T-helper 1 cell treated with Interleukin-12 subunit alpha and Interleukin-12 subunit beta and Interleukin-4 antibody, amounts not matched to agents 30 ng/mL and 1 ng/mL, for 36 hours (primary cell): Measurements from ENCODE around the gene CD2BP2. TPM values are rescaled to one million over a fixed set of nuclear protein-coding genes. Genes with fewer than 3 reads are reported as not detected.

Experiments used
- intact Hi-C: fragments of 100-400 bp; cut with micrococcal nuclease; formaldehyde crosslinking; loops from one replicate; pipeline ENCODE4 v1.15.1; 2024
- total RNA-seq: library from RNA; stranded (reverse); gene quantifications from 2 replicates; pipeline ENCODE4 v1.2.3, GENCODE V29; 2022

The CD2BP2 gene
- 84.1 and 88.8 TPM in 2 replicates for total RNA-seq

DNA sequence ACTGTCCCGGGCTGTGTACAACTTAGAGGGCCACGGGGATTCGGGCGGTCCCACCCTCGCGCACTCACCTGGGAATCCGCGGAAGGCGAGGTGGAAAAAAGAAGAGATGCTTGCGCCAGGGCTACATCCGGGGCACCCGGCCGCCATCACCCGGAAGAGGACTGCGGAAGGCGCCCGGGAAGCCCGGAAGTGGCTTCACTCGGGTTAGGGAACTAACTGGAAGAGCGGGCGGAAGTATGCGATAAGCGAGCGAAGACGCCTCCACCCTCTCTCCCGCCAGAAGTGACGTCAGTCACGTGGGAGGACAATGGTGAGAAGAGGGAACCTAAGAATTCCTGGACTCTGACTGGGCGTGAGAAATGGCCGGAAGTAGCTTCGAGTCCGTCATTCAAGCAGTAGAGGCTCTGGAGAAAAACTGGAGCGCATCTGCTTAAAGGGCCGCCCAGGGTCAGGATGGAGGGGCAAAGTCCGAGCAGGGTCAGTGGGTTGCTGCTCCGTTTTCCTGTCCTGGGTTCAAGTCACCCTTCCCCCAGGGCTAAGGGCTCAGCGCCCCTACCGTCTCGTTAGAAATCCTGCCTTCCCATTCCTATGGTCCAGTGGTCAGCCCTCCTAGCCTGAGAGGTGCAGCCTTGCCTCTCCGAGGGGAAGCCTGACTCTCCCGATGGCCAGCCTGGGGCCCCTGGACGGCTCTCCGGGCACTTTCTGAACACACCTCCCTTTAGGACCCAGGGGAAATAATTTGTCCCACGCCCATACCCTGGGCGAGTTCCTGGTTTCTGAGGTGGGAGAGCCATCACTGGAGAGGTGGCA lies at the start of gene CD2BP2:
Gene CD2BP2, minus strand, starts transcription at position 165 of the 810 bp plus-strand sequence. CDS start 627 bp downstream, outside the sequence.
- intact Hi-C loops = loop anchor here (1.0 to 5.0 kb wide), 5 partner anchors 15 to 288 kb away; partner anchors contain the start of genes ALDOA and TBC1D10B

DNA sequence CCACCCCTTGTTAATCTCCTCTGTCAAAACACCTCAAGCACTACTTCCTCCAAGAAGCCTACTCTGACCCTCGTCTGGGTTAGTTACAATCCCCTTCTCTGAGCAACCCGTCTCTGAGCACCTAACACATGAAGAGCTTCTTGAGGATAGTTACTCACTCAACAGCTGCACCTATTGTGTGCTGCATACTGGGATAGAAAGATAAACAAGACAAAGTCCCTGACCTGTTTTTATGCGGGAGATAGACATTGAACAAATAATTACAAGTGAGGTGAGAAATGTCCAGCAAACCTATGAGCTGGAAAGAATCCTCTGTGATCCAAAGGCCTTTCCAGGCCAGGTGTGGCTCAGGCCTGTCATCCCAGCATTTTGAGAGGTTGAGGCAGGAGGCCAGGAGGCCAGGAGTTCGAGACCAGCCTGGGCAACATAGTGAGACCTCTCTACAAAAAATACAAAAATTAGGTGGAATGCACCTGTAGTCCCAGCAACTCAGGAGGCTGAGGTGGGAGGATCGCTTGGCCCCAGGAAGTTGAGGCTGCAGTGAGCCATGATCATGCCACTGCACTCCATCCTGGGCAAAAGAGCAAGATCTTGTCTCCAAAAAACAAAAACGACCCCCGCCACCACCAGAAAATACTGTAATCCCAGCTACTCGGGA lies 46.8 kb upstream of the CD2BP2 start:
- intact Hi-C loops = no loop called here

DNA sequence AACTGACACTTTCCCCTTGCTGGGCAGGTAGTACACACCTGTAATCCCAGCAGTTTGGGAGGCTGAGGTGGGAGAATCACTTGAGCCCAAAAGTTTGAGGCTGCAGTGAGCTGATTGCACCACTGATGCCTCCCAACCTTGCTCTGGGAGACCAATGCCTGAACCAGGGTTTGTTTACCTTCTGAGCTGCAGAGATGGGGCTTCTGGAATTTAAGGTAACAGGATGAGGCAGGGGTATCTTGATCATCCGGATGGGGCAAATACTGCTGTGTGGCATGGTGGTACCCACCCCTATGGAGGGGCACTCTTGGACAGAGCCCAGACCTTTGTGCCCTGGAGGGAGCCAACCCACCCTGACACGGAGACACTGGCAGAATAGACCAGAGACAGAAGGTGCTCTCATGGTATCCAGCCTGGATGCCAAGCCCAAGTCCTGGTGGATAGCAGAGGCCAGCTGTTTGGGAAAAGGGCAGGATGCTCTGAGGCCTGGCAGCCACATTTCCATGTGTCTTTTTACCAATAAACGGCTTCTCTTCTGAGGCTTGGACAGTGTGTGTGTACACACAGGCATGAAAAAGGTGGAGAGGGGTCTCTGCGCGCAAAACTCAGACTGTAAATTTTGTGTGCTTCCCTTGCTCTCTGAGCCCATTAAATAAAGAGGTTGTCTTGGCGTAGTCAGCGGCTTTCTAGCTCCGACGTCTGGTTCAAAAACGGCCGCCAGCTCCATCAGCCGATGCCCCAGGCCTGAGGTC lies 44.5 kb upstream of the CD2BP2 start:
- intact Hi-C loops = no loop called here

DNA sequence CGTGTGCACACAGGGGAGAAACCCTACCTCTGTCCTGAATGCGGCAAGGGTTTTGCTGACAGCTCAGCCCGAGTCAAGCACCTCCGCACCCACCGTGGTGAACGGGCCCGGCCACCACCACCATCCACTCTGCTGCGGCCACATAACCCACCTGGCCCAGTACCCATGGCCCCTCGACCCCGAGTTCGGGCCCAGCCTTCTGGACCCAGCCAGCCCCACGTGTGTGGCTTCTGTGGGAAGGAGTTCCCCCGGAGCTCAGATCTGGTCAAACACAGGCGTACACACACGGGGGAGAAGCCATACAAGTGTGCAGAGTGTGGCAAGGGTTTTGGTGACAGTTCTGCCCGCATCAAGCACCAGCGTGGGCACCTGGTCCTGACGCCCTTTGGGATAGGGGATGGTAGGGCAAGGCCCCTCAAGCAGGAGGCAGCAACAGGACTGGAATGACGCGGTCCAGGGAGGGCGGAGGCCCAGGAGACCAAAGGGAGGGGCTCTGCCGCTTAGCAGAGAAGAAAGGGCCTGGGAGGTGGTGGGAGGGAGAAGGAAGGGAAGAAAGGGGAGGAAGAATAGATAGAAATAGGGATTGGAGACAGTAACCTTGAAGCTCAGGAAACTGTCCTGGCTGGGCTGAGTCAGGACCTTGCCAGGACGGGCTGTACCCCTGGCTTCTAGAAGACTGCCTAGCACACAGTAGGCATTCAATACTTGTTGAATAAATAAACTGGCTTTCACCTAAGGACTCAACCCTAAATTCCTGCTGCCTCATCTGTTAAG lies 43.7 kb upstream of the CD2BP2 start:
- intact Hi-C loops = no loop called here

DNA sequence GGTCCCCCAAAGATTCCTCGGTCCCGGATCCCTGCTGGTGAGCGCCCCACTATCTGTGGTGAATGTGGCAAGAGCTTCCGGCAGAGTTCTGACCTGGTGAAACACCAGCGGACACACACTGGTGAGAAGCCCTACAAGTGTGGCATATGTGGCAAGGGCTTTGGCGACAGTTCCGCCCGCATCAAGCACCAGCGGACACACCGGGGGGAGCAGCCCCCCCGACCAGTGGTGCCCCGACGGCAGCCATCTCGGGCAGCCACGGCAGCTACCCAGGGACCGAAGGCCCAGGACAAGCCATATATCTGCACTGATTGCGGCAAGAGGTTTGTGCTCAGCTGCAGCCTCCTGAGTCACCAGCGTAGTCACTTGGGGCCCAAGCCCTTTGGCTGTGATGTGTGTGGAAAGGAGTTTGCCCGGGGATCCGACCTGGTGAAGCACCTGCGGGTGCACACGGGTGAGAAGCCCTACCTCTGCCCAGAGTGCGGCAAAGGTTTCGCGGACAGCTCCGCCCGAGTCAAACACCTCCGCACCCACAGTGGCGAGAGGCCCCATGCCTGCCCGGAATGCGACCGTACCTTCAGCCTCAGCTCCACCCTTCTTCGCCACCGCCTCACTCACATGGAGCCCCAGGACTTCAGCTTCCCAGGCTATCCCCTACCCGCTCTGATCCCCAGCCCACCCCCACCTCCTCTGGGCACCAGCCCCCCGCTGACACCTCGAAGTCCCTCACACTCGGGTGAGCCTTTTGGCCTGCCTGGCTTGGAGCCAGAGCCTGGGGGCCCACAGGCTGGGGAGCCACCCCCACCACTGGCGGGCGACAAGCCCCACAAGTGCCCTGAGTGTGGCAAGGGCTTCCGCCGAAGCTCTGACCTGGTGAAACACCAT lies 42.9 kb upstream of the CD2BP2 start:
- intact Hi-C loops = no loop called here

DNA sequence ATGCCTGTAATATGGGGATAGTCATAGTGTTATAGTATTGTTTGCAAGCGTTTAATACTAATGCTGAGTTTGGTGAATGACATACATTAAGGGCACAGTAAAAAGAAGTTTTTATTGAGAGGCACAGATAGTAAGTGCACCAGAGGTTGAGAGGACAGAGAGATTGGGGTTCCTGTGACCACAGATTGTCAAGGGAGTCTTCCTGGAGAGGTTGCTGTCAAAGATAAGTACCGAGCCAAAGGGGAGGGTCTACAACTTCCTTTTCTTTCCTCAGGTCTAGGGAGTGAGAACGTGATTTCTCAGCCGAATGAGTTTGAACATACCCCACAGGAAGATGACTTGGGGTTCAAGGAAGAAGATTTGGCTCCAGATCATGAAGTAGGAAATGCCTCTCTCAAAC lies 41.9 kb upstream of the CD2BP2 start:
- intact Hi-C loops = no loop called here

DNA sequence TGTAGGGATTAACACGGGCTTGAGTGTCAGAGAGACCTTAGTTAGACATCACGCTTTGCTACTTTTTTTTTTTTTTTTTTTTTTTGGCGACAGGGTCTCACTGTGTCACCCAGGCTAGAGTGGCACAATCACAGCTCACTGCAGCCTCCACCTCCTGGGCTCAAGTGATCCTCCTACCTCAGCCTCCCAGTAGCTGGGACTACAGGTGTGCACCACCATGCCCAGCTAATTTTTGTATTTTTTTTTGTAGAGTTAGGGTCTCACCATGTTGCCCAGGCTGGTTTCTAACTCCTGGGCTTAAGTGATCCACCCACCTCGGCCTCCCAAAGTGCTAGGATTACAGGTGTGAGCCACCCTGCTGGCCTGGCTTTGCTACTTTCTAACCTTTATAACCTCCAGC lies 41.5 kb upstream of the CD2BP2 start:
- intact Hi-C loops = loop anchor here (1.0 kb wide), 1 partner anchor 18 kb away; no protein-coding TSS in a partner anchor

DNA sequence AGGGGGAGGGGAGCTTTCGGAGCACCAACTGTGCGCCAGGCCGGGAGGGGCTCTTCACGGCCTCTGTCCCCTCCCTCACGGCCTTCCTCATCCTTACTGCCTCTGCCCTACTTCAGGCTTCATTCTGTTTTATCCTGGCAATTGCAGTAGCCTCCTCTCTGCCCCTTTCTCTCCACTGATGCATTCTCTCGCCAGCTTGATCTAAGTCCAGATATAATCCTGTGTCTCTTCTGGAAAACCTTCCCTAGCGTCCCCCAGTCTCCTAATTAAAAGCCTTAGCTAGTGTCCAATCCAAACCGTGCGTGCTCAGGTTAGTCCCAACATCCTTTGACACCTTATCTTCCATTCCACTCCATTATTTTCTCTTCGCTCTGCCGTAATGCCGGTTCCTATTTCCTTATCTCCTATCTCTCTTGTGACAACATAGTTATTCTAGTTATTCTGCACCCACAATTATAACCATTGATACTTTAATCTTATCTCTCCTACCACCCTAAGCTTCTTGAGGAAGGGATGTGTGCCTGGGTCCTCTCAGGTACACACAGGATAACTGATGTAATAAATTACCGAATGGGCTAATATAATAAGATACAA lies 41.0 kb upstream of the CD2BP2 start:
- intact Hi-C loops = loop anchor here (1.0 kb wide), 3 partner anchors 11 to 26 kb away; partner anchors contain the start of genes TBC1D10B and ZNF771

DNA sequence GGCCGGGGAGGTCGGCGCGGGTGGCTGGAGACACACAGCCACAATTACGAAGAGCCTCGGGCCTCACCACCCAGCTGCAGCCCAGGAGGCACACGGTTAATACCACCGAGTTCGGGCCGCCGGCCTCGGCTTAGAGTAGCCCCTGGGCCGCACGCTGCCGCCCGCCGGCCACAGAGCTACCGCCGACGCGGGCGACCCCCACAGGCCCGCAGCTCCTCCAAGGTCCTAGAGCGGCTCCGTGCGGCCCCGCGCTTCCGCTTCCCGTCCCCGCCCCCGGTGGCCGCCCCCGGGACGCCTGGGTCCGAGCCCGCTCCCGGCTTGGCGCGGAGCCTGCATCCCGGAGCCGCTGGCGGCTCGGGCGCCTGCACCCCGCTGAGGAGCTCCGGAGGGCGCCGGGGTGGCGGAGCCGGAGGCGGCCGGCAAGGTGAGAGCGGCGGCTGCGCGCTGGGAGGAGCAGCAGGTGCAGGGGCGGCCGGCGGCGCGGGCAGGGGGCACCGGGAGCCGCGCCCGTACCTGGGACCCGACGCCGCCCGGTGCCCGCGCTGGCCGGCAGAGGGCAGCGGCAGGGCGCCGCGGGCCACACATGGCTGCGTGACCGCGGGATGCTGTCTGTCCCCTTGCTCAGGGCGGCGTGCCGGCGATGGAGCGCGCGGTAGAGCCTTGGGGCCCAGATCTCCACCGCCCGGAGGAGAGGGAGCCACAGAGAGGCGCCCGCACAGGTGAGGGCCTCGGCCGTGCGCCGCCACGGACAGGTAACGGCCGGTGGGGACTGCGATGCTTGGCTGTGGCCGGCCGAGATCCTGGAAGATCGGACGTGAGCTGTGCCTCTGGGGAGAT lies 40.3 kb upstream of the CD2BP2 start, which contains the start of gene ZNF48:
Gene ZNF48, plus strand, starts transcription at position 266 of the 837 bp plus-strand sequence. Its CDS starts 375 bp downstream, at position 641.
- intact Hi-C loops = loop anchor here (1.0 kb wide), 2 partner anchors 12 to 25 kb away; partner anchors contain the start of genes TBC1D10B and ZNF771

DNA sequence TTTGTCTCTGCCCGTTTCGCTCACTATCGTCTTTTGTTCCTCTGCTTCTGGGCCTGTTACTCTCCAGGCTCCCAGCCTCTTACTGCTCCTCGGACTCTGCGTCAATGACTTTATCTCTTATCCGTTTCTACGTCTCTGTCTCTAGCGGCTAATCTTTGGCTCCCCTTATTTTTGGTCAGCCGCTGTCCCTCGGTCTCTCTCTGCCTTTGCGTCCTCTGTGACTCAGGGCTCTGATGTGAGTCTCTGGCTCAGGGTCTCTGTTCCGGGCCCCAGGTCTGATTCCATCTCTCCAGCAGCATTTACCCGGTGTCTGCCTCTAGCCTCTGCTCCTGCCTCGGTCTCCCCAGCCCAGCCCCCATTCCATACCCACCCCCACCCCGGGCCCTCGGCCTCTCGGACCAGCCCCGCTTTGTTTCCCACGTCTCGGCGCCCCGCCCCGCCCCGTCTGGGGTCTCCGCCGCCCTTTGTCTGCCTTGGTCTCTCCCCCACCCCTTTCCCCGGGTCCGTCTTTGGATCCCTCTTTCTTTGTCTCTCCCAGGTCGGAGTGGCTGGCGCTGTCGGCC lies 39.6 kb upstream of the CD2BP2 start:
- intact Hi-C loops = loop anchor here (1.0 kb wide), 2 partner anchors 13 to 24 kb away; partner anchors contain the start of genes TBC1D10B and ZNF771

DNA sequence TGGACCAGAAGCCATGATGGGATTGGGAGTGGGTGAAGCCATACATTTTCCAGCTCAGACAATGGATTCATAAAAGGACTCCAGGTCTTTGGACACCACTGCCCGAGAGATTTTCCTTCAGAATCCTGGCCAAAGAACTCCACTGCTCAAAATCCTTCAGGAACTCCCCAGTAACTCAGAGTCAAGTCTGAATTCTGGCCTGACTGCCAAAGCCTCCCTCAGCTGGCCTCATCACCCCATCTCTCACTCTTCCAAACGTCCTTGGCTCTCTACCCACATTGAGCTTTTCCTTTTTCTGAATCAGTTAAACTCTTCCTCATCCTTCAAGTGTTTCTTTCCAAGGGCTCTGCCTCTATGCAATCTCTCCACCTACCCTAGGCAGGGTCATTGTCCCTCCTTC lies 28.4 kb upstream of the CD2BP2 start:
- intact Hi-C loops = no loop called here

DNA sequence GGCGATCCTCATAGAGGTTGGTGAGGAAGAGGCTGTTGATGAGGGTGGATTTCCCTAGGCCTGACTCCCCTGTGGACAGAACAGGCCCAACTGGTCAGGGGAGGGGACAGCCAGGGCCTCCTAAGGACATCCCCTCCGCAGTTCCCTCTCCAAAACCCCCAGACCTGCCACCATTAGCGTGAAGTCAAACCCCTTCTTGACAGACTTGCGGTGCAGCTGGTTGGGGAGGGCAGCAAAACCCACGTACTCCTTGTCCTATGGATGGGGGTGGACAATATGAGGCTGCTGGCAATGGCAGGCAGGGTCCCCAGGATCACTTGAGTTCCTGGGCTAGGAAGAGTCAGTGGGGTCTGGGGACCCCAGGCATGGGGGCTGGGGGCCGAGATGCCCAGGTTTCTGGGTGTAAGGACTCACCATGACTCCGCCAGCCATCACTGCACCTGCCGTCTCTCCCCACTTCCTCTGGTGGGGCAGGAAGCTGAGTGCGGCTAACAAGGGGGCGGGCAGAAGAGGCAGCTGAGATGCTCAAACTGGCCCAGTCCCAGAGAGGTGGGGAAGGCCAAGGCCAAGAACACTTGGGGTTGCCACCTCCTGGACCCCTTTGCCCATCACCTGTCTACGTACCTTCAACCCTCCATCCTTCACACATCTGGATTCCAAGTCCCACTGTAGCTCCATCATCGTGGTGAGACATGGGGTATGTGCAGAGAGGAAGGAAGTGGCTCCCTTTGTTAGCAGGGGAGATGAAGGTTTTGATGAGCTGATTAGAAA lies 27.2 kb upstream of the CD2BP2 start, which contains the start of gene SEPTIN1:
Gene SEPTIN1, minus strand, starts transcription at position 451 of the 771 bp plus-strand sequence. Its CDS starts 19 bp downstream, at position 432.
- intact Hi-C loops = loop anchor here (1.0 kb wide), 2 partner anchors 12 to 25 kb away; partner anchors contain the start of genes TBC1D10B and ZNF771

DNA sequence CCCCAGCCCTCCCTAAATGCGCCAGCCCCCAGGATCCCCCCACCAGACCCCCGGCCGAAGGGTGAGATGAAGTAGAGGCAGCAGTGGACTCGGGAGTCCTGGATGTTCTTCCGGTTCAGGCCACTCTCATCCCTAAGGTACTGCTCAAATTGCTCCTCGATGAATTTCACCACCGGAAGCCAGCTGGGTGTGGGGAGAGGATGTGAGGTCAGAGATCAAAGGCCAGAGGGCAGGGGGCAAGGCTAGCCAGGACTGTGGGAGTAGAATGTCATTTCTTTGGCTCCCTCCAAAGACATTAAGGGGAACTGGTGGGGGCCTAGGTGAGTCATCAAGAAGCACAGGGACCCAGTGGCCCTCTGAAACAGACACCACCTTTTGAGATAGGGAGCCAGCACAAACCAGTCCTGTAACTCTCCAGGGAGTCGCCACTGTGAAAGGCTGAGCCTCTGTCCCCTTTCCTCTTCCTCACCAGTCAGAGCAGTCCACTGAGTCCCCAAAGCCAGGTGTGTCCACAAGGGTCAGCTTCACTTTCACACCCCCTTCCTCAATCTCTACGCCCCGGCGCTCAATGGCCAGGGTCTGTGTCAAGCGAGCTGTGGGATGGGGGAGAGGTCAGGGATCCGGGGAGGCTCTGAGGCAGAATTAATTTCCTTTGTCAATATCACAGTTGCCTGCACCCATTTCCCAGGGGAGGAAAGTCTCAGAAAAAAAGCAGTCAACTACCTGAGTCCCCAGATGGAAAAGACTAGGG lies 26.4 kb upstream of the CD2BP2 start:
- intact Hi-C loops = loop anchor here (1.0 kb wide), 2 partner anchors 11 to 26 kb away; partner anchors contain the start of genes TBC1D10B and ZNF771

DNA sequence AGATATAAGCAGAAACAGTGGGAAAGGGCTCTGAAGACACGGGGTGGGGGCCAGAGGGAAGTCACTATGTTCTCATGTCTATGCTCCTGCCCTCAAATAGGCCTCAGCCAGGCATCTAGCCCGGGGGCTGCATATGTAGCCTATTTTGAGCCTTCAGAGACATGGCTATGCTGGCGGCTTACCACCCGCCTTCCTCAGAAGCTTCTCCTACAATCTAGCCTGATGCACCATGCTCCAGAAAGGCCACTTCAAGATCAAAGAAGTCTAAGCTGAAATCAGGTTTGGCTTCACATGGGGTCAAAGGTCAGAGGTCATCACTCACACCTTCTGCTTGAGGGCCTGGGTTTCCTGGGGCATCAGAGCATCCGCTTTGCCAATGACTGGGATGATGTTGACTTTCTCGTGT lies 25.7 kb upstream of the CD2BP2 start:
- intact Hi-C loops = no loop called here

DNA sequence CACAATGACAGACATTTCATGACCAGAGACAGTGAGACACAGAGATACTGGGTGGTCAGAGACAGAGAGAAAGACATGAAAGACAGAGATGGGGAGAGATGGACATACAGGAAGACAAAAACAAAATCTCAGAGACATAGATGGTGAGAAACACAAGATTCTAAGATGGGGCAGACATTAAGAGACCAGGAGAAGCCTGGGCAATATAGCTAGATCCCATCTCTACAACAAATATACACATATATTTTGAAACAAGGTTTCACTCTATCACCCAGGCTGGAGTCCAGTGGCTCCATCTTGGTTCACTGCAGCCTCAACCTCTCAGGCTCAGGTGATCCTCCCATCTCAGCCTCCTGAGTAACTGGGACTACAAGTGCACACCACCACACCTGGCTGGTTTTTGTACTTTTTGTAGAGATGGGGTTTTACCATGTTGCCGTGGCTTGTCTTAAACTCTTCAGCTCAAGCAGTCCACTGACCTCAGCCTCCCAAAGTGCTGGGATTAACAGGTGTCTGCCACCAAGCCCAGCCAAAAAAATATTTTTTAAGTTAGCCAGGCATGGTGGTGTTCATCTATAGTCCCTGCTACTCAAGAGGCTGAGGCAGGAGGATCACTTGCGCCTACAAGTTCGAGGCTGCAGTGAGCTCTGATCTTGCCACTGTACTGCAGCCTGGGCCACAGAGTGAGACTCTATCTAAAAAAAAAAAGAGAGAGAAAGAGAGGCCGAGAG lies 25.1 kb upstream of the CD2BP2 start:
- intact Hi-C loops = no loop called here
